GM12891 (cell line): ENCODE measurements around the gene MYL9.

Source experiments
- POLR2A ChIP-seq: IDR thresholded peaks from 2 replicates; pipeline ENCODE4 v1.6.1; 2011; ENCODE audit warnings: low read depth, low read length, control low read depth
- POLR2AphosphoS5 ChIP-seq: IDR thresholded peaks from 2 replicates; pipeline ENCODE4 v1.6.1; 2011; ENCODE audit warnings: low read depth, low read length, control low read depth

GRCh38 chr20:36532822-36533221, 8.5 kb upstream of the MYL9 start:
- TF ChIP-seq POLR2A (no peak), POLR2AphosphoS5 (no peak)
